A673 (cell line): ENCODE results near the gene GPR151. TPM values are rescaled to one million over a fixed set of nuclear protein-coding genes. Genes with fewer than 3 reads are reported as not detected.

Source experiments
- Bru-seq: library from RNA; stranded (reverse); fragments of 400-500 nt; gene quantifications from one replicate; lab custom pipeline; 2021; lab: Mats Ljungman, UMichigan
- BruChase-seq, 2 experiments: library from RNA; stranded (reverse); fragments of 400-500 nt; gene quantifications; one replicate each; lab custom pipeline; 2021; lab: Mats Ljungman, UMichigan
- BruUV-seq: library from RNA; stranded (reverse); fragments of 400-500 nt; replicated peaks from 2 replicates; lab custom pipeline; 2021; lab: Mats Ljungman, UMichigan
- CTCF ChIA-PET: fragments of 300-600 bp; sonication (Branson Sonifier 250); formaldehyde crosslinking; loops from one replicate; lab custom pipeline; 2022; ENCODE audit warnings: antibody characterized with exemption; lab: Charles Lee
- POLR2A ChIA-PET: fragments of 300-600 bp; sonication (Branson Sonifier 250); formaldehyde crosslinking; loops from one replicate; lab custom pipeline; 2022; ENCODE audit warnings: antibody characterized with exemption; ENCODE audit not compliant: low non-redundant PET; lab: Charles Lee
- DNase-seq: peaks from one replicate; pipeline ENCODE4 v3.0.0-alpha.2; 2015; ENCODE audit warnings: low spot score
- H3K27ac ChIP-seq: fragments of 200-600 bp; sonication (generic); 2 replicates; pipeline ENCODE4 v1.5.1; 2016; ENCODE audit warnings: mixed run types, low read depth, mild to moderate bottlenecking, mixed read lengths, antibody characterized with exemption, low read length; ENCODE audit not compliant: poor library complexity, severe bottlenecking
- H3K27me3 ChIP-seq: fragments of 200-600 bp; sonication (generic); replicated peaks from 2 replicates; pipeline ENCODE4 v1.6.1; 2017; ENCODE audit warnings: mixed run types, low read depth, mild to moderate bottlenecking, mixed read lengths, antibody characterized with exemption, low read length; ENCODE audit not compliant: insufficient read depth, poor library complexity
- H3K36me3 ChIP-seq: fragments of 200-600 bp; sonication (generic); 2 replicates; pipeline ENCODE4 v1.6.1; 2016; ENCODE audit warnings: mixed run types, mild to moderate bottlenecking, mixed read lengths, antibody characterized with exemption, low read length; ENCODE audit not compliant: insufficient read depth, poor library complexity, severe bottlenecking
- H3K4me1 ChIP-seq: fragments of 200-600 bp; sonication (generic); 2 replicates; pipeline ENCODE4 v1.6.1; 2017; ENCODE audit warnings: mixed run types, mild to moderate bottlenecking, mixed read lengths, antibody characterized with exemption, low read length; ENCODE audit not compliant: insufficient read depth, poor library complexity, severe bottlenecking
- H3K4me3 ChIP-seq: fragments of 200-600 bp; sonication (generic); 2 replicates; pipeline ENCODE4 v1.5.1; 2016; ENCODE audit warnings: low read depth, mixed run types, mild to moderate bottlenecking, mixed read lengths, low read length; ENCODE audit not compliant: poor library complexity, severe bottlenecking
- H3K9me3 ChIP-seq: fragments of 200-600 bp; sonication (generic); 2 replicates; pipeline ENCODE4 v1.6.1; 2016; ENCODE audit warnings: mixed run types, low read depth, mild to moderate bottlenecking, mixed read lengths, antibody characterized with exemption, low read length; ENCODE audit not compliant: poor library complexity, severe bottlenecking
- CTCF ChIP-seq: fragments of 300-800, 200-600 bp; sonication (generic); conservative IDR thresholded peaks from 2 replicates; pipeline ENCODE4 v1.5.1; 2017; ENCODE audit warnings: low read depth, mild to moderate bottlenecking, antibody characterized with exemption, low read length, moderate library complexity, mixed read lengths
- EZH2 ChIP-seq: fragments of 200-600 bp; sonication (generic); IDR thresholded peaks from 2 replicates; pipeline ENCODE4 v1.6.1; 2017; ENCODE audit warnings: borderline replicate concordance, low read depth, mild to moderate bottlenecking, mixed read lengths, antibody characterized with exemption, low read length; ENCODE audit not compliant: poor library complexity, severe bottlenecking
- intact Hi-C: fragments of 100-400 bp; cut with micrococcal nuclease; formaldehyde crosslinking; loops from one replicate; pipeline ENCODE4 v1.10.0; 2022; ENCODE audit not compliant: unreplicated experiment
- long read RNA-seq: library from polyadenylated mRNA; stranded (forward); transcript quantifications from one replicate; pipeline ENCODE4 v2.0.0, GENCODE V29; 2022
- total RNA-seq: library from RNA; stranded (reverse); gene quantifications from 2 replicates; pipeline ENCODE4 v1.2.3, GENCODE V29; 2021

The GPR151 gene
- not detected in 2 replicates for total RNA-seq
- Bru-seq, nascent RNA = not detected
- not detected for BruChase-seq, experiment 1, labeled RNA remaining after a 2-hour chase
- not detected for BruChase-seq, experiment 2, labeled RNA remaining after a 6-hour chase
- long read RNA-seq = 0 reads

DNA sequence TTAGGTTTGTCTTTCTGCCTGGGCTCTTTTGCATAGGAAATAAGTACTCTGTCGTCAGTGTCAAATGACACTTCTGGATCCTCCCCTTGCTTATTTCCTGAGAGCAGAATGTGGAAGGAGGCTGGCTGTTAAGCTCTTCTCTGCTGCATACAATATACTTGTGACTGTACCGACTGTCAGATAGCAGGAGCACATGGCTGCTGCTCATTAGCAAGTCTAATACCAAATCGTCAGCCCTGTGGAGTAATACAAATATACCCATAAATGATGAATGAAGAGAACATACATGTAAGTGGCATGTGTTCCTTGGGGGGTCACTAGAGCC lies at the start of gene GPR151:
Gene GPR151 (minus strand): TSS at position 40 of the 325 bp plus-strand sequence. CDS start 77 bp downstream, outside the sequence.
- H3K27me3 ChIP-seq = no peaks in the 10 kb centered on the region
- ChIA-PET CTCF (no interaction called here), POLR2A (no interaction called here)
- DNase-seq = peak; percentile 58
- H3K4me1 ChIP-seq = peaks cover 13% of the 10 kb centered on the region
- H3K9me3 ChIP-seq = no peaks in the 10 kb centered on the region
- no peak within 1 kb of the TSS for H3K4me3 ChIP-seq
- H3K36me3 ChIP-seq = peaks cover 23% of the 10 kb centered on the region
- intact Hi-C loops = no loop called here
- no TSS peak for BruUV-seq
- TF ChIP-seq CTCF = no peak
- TF ChIP-seq EZH2 = no peak
- no peak within 1 kb of the TSS for H3K27ac ChIP-seq

- Histone ChIP-seq H3K27ac (no peak overlapping the region), H3K27me3 (no peaks in the 10 kb centered on the region), H3K36me3 (no peaks in the 10 kb centered on the region), H3K4me3 (no peak overlapping the region), H3K9me3 (no peaks in the 10 kb centered on the region), H3K4me1 (no peaks in the 10 kb centered on the region)
- intact Hi-C loops = loop anchor here (2.0 kb wide), 1 partner anchor 403 kb away; no protein-coding TSS in a partner anchor
- BruUV-seq = no TSS peak
- POLR2A ChIA-PET = no interaction called here
- no peak for DNase-seq
- CTCF ChIA-PET = no interaction called here
- TF ChIP-seq CTCF = no peak
- no peak for TF ChIP-seq EZH2
These were observed 48.2 kb upstream of the GPR151 start for GRCh38 chr5:146564007-146564762.

DNA sequence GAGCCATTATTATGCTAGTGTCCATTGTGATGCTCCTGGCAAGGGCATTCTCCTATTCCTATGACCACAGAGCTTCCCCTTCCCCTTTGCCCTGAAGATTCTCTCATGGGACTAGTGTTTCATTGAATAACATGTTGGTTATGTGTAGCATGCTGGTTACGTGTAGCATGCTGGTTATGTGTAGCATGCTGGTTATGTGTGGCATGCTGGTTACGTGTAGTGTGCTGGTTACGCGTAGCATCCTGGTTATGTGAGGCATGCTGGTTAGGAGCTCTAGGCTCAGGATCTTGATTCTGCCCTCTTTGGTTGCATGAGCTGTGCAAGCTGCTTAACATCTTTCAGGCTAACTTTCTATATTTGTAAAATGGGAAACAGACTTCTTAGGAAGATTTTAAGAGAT lies 46.5 kb upstream of the GPR151 start:
- ChIA-PET CTCF (no interaction called here), POLR2A (no interaction called here)
- TF ChIP-seq CTCF = no peak
- no peak for TF ChIP-seq EZH2
- H3K27me3 ChIP-seq = peaks cover 4% of the 10 kb centered on the region
- no peaks in the 10 kb centered on the region for H3K9me3 ChIP-seq
- H3K4me1 ChIP-seq = no peaks in the 10 kb centered on the region
- no peak overlapping the region for H3K27ac ChIP-seq
- no peak for DNase-seq
- intact Hi-C loops = no loop called here
- H3K36me3 ChIP-seq = no peaks in the 10 kb centered on the region
- H3K4me3 ChIP-seq = no peak overlapping the region
- no TSS peak for BruUV-seq
